B cell (primary cell): Measurements from ENCODE around the gene MRPL1.

ENCODE experiments used
- CTCF ChIP-seq: fragments of 200-600 bp; IDR thresholded peaks from one replicate; pipeline ENCODE4 v1.8.0; 2022; ENCODE audit warnings: antibody characterized with exemption, mild to moderate bottlenecking
- EZH2 ChIP-seq: IDR thresholded peaks from 2 replicates; pipeline ENCODE4 v1.6.1; 2012; ENCODE audit warnings: borderline replicate concordance, low read depth, mild to moderate bottlenecking, moderate library complexity, low read length; ENCODE audit not compliant: insufficient read depth, poor library complexity, severe bottlenecking

DNA sequence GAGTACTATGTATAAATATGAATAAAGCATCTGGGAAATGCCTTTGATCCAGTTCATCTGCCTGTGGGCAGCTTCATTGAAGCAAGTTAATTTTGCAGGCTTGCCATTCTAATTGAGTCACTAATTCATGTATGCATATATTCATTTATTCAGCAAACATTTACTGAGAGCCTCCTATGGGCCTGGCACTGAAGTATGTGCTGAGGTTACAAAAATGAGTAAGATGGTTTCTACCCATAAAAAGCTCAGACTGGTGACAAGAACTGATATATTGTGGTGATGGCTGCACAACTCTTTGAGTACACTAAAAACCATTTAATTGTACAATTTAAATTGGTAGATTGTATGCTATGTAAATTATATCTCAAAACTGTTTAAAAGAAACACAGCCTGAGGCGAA is 1.1 kb upstream of the MRPL1 start:
- no peak for TF ChIP-seq CTCF
- TF ChIP-seq EZH2 = no peak
